ENCODE measurements around the gene IPO11.

Gene IPO11

GRCh38 chr5:62412549-62413329 lies at the start of gene IPO11:
Gene IPO11 (plus strand): TSS chr5:62412763. CDS start chr5:62437280, 24,517 bp downstream.
- peak; percentile 100 for DNase-seq

- DNase-seq, result no peak
Observed at GRCh38 chr5:62369039-62369438, 43.5 kb upstream of the IPO11 start.

GRCh38 chr5:62371409-62371808 lies 41.2 kb upstream of the IPO11 start:
- DNase-seq, result no peak

- DNase-seq, result no peak
Observed at GRCh38 chr5:62372600-62372999, 40.0 kb upstream of the IPO11 start.

GRCh38 chr5:62373382-62373781 lies 39.2 kb upstream of the IPO11 start:
- DNase-seq, result no peak

- DNase-seq, result no peak
Observed at GRCh38 chr5:62374090-62374489, 38.5 kb upstream of the IPO11 start.

- no peak for DNase-seq
Observed at GRCh38 chr5:62375627-62376026, 36.9 kb upstream of the IPO11 start.

- DNase-seq, result peak; percentile 38
Observed at GRCh38 chr5:62376064-62376463, 36.5 kb upstream of the IPO11 start.

GRCh38 chr5:62385131-62385530 lies 27.4 kb upstream of the IPO11 start:
- DNase-seq, result no peak

- no peak for DNase-seq
Observed at GRCh38 chr5:62385816-62386400, 26.7 kb upstream of the IPO11 start.

- no peak for DNase-seq
Observed at GRCh38 chr5:62386824-62387223, 25.7 kb upstream of the IPO11 start.

- DNase-seq, result no peak
Observed at GRCh38 chr5:62395210-62395950, 17.2 kb upstream of the IPO11 start.

GRCh38 chr5:62403411-62404250 lies 8.9 kb upstream of the IPO11 start, which contains the start of gene DIMT1:
Gene DIMT1 (minus strand): TSS chr5:62403905. CDS start chr5:62403772, 133 bp downstream.
- peak; percentile 98 for DNase-seq

- DNase-seq, result no peak
Observed at GRCh38 chr5:62413711-62414110, 1.1 kb downstream of the IPO11 start.

GRCh38 chr5:62418462-62419076 lies 6.0 kb downstream of the IPO11 start:
- DNase-seq, result peak; percentile 45

GRCh38 chr5:62419609-62420008 lies 7.0 kb downstream of the IPO11 start:
- DNase-seq, result peak; percentile 56

- peak; percentile 78 for DNase-seq
Observed at GRCh38 chr5:62421414-62421813, 8.9 kb downstream of the IPO11 start.

- DNase-seq, result no peak
Observed at GRCh38 chr5:62424763-62425162, 12.2 kb downstream of the IPO11 start.

- DNase-seq, result peak; percentile 58
Observed at GRCh38 chr5:62431735-62432620, 19.4 kb downstream of the IPO11 start.

GRCh38 chr5:62432621-62433064 lies 20.1 kb downstream of the IPO11 start:
- DNase-seq, result peak; percentile 75

- no peak for DNase-seq
Observed at GRCh38 chr5:62448528-62448927, 36.0 kb downstream of the IPO11 start.

All from hematopoietic multipotent progenitor cell treated with erythropoietin and hydrocortisone succinate and interleukin-3 and kit ligand, for 8 days (in vitro differentiated cells).